Spleen (tissue), 11 donors: ENCODE measurements around the gene TANK. TPM values are rescaled to one million over a fixed set of nuclear protein-coding genes. Genes with fewer than 3 reads are reported as not detected.

Experiments used
- DNase-seq: peaks from one replicate; pipeline ENCODE4 v3.0.0-alpha.2; 2020
- H3K27ac ChIP-seq, 8 donors: fragments of 200-600 bp; sonication (generic) in 7 of 8; 1 replicate in 4 of 8; 2 replicates in 4 of 8; pipeline versions ENCODE4 v1.5.0 to v1.8.0; 2016 to 2021; ENCODE audit warnings: inconsistent platforms in 4 of 8, mild to moderate bottlenecking in 4 of 8, moderate library complexity in 1 of 8
- H3K27me3 ChIP-seq, 7 donors: fragments of 200-600 bp; sonication (generic) in 6 of 7; replicated peaks in 1 of 7; 1 replicate in 4 of 7; 2 replicates in 3 of 7; pipeline versions ENCODE4 v1.5.0 to v1.8.0; 2016 to 2021; ENCODE audit warnings: inconsistent platforms in 3 of 7, mild to moderate bottlenecking in 1 of 7
- H3K36me3 ChIP-seq, 6 donors: fragments of 200-600 bp; sonication (generic) in 5 of 6; 1 replicate in 4 of 6; 2 replicates in 2 of 6; pipeline versions ENCODE4 v1.5.0 to v1.8.0; 2016 to 2021; ENCODE audit warnings: inconsistent platforms in 2 of 6
- H3K4me1 ChIP-seq, 6 donors: fragments of 200-600 bp; sonication (generic) in 5 of 6; 1 replicate in 3 of 6; 2 replicates in 3 of 6; pipeline versions ENCODE4 v1.5.0 to v1.8.0; 2016 to 2021; ENCODE audit warnings: inconsistent platforms in 3 of 6
- H3K4me3 ChIP-seq, 8 donors: fragments of 200-600 bp; sonication (generic) in 7 of 8; 1 replicate in 4 of 8; 2 replicates in 4 of 8; pipeline versions ENCODE4 v1.5.0 to v1.8.0; 2016 to 2021; ENCODE audit warnings: inconsistent platforms in 4 of 8, mild to moderate bottlenecking in 4 of 8, moderate library complexity in 2 of 8
- H3K9me3 ChIP-seq, 8 donors: fragments of 200-600 bp; sonication (generic) in 7 of 8; 1 replicate in 4 of 8; 2 replicates in 4 of 8; pipeline versions ENCODE4 v1.5.0 to v1.8.0; 2016 to 2021; ENCODE audit warnings: inconsistent platforms in 4 of 8
- CTCF ChIP-seq, 11 experiments: fragments of 200-600 bp in 7 of 11; fragments of 450-650 bp in 4 of 11; sonication (generic) in 4 of 11; IDR thresholded peaks in 8 of 11; conservative IDR thresholded peaks in 3 of 11; 1 replicate in 7 of 11; 2 replicates in 4 of 11; pipeline versions ENCODE4 v1.4.0 to v1.8.0; 2016 to 2021; ENCODE audit warnings: antibody characterized with exemption in 11 of 11, inconsistent platforms in 4 of 11, mild to moderate bottlenecking in 1 of 11
- POLR2A ChIP-seq, 3 donors: fragments of 450-650 bp; IDR thresholded peaks; one replicate each; pipeline ENCODE4 v1.5.1; 2017; ENCODE audit warnings: antibody characterized with exemption in 3 of 3, mild to moderate bottlenecking in 1 of 3
- POLR2AphosphoS5 ChIP-seq, 3 donors: sonication (generic); formaldehyde crosslinking; IDR thresholded peaks; one replicate each; pipeline ENCODE4 v1.5.1; 2017; ENCODE audit warnings: antibody characterized with exemption in 3 of 3
- WGBS, 5 donors: extraction: QIAGEN DNeasy Blood & Tissue Kit in 3 of 5; methylation state at CpG; one replicate each; pipeline versions ENCODE4 v1.1.5 to v1.1.7; 2013 to 2018; 5-methylcytosine and 5-hydroxymethylcytosine counted together
- intact Hi-C: fragments of 100-400 bp; cut with DNase I; formaldehyde crosslinking; loops from one replicate; pipeline ENCODE4 v1.15.0; 2023; ENCODE audit warnings: low total_unique reads
- polyA plus RNA-seq, 3 donors: library from polyadenylated mRNA; stranded (reverse); fragments of 200-250 nt; gene quantifications; one replicate each; pipeline ENCODE4 v1.2.1, GENCODE V29; 2013
- total RNA-seq, 7 donors: library from RNA; depleted of rRNA in 3 of 7; stranded (reverse); fragments of >200 nt in 3 of 7; fragmentation: NEBNext Ultra II Directional in 4 of 7; extraction: Animal tissue kit (Norgen Biotek cat#: 25700) in 4 of 7; gene quantifications; one replicate each; pipeline versions ENCODE4 v1.1.0 to v1.2.1, GENCODE V29; 2016 to 2021
- donor health status: healthy with polysubstance abuse.
- donor health status: DM: no; HTN: no; CAD: no; lungs with moderate emphysema.
- donor health status: DM: no; HTN: no; CAD: no.
- donor health status: Bipolar disorder and iron deficiency.
- donor health status: healthy.
- donor health status: DM: no; HTN: no; CAD: no.
- donor health status: DM: yes; HTN: yes; CAD: no.

Gene TANK
- total and polyA plus RNA-seq, 10 donors: 37.5 to 152 (median 120) TPM

GRCh38 chr2:161113693-161114575 is 46.3 kb upstream of the TANK start:
- H3K9me3 ChIP-seq: no peaks in the 10 kb centered on the region
- no peaks in the 10 kb centered on the region for H3K27me3 ChIP-seq
- H3K27ac ChIP-seq: no peak overlapping the region
- no peak overlapping the region for H3K4me3 ChIP-seq
- intact Hi-C loops: no loop called here
- H3K4me1 ChIP-seq: peaks cover 0 to 6% (median 0%) of the 10 kb centered on the region in 6 donors
- 89 to 94% (median 93%) methylated on average over 5 of the region's 5 CpGs for WGBS, 5 donors
- TF ChIP-seq POLR2AphosphoS5 (IDR thresholded peaks at IDR 0.05) (no peak), CTCF (IDR thresholded peaks at IDR 0.05 in 8 of 11, conservative IDR thresholded peaks at IDR 0.05 in 3 of 11) (no peak), POLR2A (IDR thresholded peaks at IDR 0.05) (no peak)
- H3K36me3 ChIP-seq: no peaks in the 10 kb centered on the region
- no peak for DNase-seq

GRCh38 chr2:161115205-161115604 is 45.0 kb upstream of the TANK start:
- H3K36me3 ChIP-seq: no peaks in the 10 kb centered on the region
- H3K4me1 ChIP-seq: peaks cover 0 to 6% (median 0%) of the 10 kb centered on the region in 6 donors
- H3K9me3 ChIP-seq: no peaks in the 10 kb centered on the region
- no peak for DNase-seq
- no peak overlapping the region for H3K4me3 ChIP-seq
- no peaks in the 10 kb centered on the region for H3K27me3 ChIP-seq
- intact Hi-C loops: no loop called here
- no peak for TF ChIP-seq POLR2A (IDR thresholded peaks at IDR 0.05)
- TF ChIP-seq POLR2AphosphoS5 (IDR thresholded peaks at IDR 0.05): no peak
- no peak for TF ChIP-seq CTCF (IDR thresholded peaks at IDR 0.05 in 8 of 11, conservative IDR thresholded peaks at IDR 0.05 in 3 of 11)
- WGBS, 5 donors: 87 to 91% (median 90%) methylated on average over 2 of the region's 2 CpGs
- H3K27ac ChIP-seq: no peak overlapping the region

- Histone ChIP-seq H3K27me3 (no peaks in the 10 kb centered on the region), H3K27ac (no peak overlapping the region), H3K4me3 (no peak overlapping the region), H3K4me1 (peaks cover 0 to 6% (median 0%) of the 10 kb centered on the region in 6 donors), H3K9me3 (no peaks in the 10 kb centered on the region), H3K36me3 (no peaks in the 10 kb centered on the region)
- no peak for DNase-seq
- 61 to 83% (median 71%) methylated on average over 3 of the region's 3 CpGs for WGBS, 5 donors
- no peak for TF ChIP-seq POLR2AphosphoS5 (IDR thresholded peaks at IDR 0.05)
- TF ChIP-seq CTCF (IDR thresholded peaks at IDR 0.05 in 8 of 11, conservative IDR thresholded peaks at IDR 0.05 in 3 of 11): no peak
- TF ChIP-seq POLR2A (IDR thresholded peaks at IDR 0.05): no peak
- intact Hi-C loops: no loop called here
These were observed 44.4 kb upstream of the TANK start for GRCh38 chr2:161115605-161116380.

GRCh38 chr2:161116509-161116908 is 43.7 kb upstream of the TANK start:
- H3K36me3 ChIP-seq: no peaks in the 10 kb centered on the region
- H3K27me3 ChIP-seq: no peaks in the 10 kb centered on the region
- no peak overlapping the region for H3K4me3 ChIP-seq
- 71 to 77% (median 72%) methylated on average over 5 of the region's 5 CpGs for WGBS, 5 donors
- H3K27ac ChIP-seq: no peak overlapping the region
- intact Hi-C loops: no loop called here
- H3K9me3 ChIP-seq: no peaks in the 10 kb centered on the region
- peaks cover 0 to 6% (median 0%) of the 10 kb centered on the region in 6 donors for H3K4me1 ChIP-seq
- TF ChIP-seq POLR2AphosphoS5 (IDR thresholded peaks at IDR 0.05): no peak
- no peak for TF ChIP-seq POLR2A (IDR thresholded peaks at IDR 0.05)
- no peak for TF ChIP-seq CTCF (IDR thresholded peaks at IDR 0.05 in 8 of 11, conservative IDR thresholded peaks at IDR 0.05 in 3 of 11)
- no peak for DNase-seq
